Urothelium cell line (cell line): ENCODE results near the gene METTL3.
"Not testable (repeated sequence)": the region's sequence is repeated elsewhere in the genome, so short reads cannot be mapped to it uniquely, and the experiment has no call there.

Experiments
- DNase-seq: peaks from one replicate; pipeline ENCODE4 v3.0.0; 2011; ENCODE audit warnings: low spot score, mixed read lengths
- FAIRE-seq: peaks from 2 replicates; lab custom pipeline; 2011; peaks lifted over from hg19 to GRCh38; lab: Jason Lieb, UNC

The METTL3 gene

GRCh38 chr14:21510735-21511657 is at the start of gene METTL3:
Gene METTL3, minus strand, starts transcription at chr14:21511340. Its CDS starts 117 bp downstream, at chr14:21511223.
- FAIRE-seq: no peak
- DNase-seq: peak; percentile 92

GRCh38 chr14:21558703-21559170 is 47.6 kb upstream of the METTL3 start:
- DNase-seq (no peak), FAIRE-seq (no peak)

DNA sequence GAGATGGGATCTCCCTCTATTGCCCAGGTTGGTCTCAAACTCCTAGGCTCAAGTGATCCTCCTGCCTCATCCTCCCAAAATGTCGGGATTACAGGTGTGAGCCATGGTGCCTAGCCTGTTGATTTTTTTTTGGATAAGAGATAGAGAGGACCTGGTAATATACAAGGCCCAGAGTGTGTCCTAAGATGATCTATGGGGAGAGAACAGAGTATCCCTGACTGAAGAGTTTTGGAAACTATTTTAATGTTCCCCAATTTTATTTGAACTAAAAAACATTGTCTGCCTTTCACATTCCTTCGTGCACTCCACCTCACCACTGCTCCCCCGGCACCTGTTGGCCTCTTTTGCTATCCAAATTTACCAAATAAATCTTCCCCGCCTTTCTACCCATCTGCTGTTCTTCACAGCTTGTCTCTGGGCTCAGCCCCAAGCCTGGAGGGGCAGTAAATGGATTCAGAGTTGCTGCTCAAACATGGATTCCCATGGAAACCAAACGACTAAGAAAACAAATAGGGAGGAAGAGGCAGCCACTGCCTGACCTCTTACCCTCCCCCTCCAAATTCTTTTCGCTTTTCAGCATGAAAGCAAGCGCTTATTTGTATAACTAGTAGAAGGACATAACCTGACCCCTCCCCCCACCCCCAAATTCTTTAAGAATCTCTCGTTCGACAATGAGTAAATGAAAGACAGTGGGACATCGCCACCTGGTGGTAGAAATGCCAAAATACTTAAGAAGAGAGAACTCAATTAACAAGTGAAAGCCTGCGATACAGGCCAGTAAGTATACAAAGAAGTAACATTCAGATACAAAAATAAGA is 46.2 kb upstream of the METTL3 start:
- FAIRE-seq (no peak), DNase-seq (peak; percentile 62)

DNA sequence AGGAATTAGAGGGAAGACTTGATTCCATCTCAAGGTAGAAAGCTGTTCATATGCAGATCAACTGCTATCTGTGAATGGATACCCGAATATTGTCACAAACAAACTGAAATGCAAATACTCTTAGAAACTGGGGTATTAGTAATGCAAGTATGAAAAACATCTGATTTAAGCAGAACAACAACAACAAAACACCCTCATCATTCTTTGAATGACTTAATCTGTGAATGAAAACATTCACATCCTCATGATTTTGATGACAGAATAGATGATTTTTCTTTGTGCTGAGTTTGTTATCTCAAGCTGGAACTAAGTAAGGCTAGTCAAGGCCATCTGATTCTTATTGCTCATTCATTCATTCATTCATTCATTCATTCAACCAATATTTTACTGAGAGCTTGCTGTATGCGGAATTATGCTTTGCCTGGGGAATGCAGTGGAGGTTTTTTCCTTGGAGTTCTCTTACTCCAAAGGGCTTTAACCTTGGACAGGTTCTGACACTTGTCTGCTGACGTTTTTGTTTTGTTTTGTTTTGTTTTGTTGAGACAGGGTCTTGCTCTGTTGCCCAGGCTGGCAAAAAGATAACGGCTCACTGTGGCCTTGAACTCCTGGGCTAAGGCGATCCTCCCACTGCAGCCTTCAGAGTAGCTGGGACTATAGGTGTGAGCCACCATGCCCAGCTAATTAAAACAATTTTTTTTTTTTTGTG is 45.4 kb upstream of the METTL3 start:
- DNase-seq (no peak), FAIRE-seq (no peak)

- DNase-seq: no peak
- no peak for FAIRE-seq
Observed at GRCh38 chr14:21553266-21553665, 42.1 kb upstream of the METTL3 start.

- FAIRE-seq, DNase-seq: not testable (repeated sequence)
Observed at GRCh38 chr14:21544588-21544987, 33.4 kb upstream of the METTL3 start.

DNA sequence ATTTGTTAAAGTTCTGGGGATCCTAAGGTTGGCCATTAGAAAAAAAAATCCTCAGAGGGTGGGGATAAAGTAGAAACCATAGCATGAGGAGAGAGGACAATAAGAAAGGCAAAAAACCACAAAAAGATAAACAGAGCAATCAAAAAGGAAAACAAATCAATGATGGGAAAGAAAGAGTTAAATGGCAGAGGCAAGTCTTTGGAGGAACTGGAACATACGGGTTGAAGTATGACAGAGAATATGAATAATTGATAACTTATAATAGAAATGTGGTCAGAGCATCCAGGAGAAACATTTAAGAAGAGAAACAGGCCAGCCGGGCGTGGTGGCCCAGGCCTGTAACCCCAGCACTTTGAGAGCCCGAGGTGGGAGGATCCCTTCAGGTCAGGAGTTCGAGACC is 32.8 kb upstream of the METTL3 start:
- FAIRE-seq (no peak), DNase-seq (no peak)

DNA sequence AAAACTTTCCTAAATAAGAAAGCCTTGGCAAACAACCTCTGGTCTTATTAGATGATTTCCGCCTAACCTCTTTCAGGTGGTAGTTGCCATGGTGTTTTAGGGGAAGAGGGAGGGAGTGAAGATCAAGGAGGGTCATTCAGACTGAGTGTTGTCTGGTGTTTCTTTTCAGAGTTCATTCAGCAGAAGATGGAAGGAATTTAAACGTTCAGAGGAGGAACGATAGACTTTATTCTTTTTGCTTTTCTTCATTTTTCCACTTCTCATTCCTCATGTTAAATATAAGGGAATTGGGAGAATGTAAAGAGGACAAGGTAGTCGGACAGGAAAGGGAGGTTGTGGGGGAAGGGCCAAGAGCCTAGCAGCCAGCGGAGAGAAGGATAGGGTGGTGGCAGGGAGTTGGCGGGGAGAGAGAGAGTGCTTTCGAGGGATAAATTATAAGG is 32.4 kb upstream of the METTL3 start:
- DNase-seq: no peak
- FAIRE-seq: no peak

DNA sequence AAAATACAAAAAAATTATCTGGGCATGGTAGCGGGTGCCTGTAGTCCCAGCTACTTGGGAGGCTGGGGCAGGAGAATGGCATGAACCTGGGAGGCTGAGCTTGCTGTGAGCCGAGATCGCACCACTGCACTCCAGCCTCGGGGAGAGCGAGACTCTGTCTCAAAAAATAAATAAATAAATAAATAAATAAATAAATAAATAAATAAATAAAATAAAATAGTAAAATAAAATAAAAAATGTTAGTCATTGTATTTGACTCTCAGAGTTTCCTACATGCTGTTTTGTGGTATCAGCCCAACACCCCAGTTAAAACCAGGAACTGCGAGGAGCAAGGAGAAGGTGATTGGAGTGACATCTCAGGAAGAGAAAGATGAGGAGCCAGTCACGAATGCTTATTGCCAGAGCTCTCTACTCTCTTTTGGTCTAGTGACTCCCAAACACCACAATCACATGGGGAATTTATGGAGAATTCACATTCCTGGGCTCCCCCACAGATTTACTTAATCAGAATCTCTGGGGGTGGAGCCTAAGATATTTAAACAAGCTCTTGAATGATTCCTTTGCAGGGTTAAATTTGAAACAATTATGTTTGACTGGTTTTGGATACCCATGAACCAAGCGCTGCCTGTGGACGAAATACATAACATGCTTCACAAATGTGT is 30.4 kb upstream of the METTL3 start:
- DNase-seq: no peak
- no peak for FAIRE-seq

DNA sequence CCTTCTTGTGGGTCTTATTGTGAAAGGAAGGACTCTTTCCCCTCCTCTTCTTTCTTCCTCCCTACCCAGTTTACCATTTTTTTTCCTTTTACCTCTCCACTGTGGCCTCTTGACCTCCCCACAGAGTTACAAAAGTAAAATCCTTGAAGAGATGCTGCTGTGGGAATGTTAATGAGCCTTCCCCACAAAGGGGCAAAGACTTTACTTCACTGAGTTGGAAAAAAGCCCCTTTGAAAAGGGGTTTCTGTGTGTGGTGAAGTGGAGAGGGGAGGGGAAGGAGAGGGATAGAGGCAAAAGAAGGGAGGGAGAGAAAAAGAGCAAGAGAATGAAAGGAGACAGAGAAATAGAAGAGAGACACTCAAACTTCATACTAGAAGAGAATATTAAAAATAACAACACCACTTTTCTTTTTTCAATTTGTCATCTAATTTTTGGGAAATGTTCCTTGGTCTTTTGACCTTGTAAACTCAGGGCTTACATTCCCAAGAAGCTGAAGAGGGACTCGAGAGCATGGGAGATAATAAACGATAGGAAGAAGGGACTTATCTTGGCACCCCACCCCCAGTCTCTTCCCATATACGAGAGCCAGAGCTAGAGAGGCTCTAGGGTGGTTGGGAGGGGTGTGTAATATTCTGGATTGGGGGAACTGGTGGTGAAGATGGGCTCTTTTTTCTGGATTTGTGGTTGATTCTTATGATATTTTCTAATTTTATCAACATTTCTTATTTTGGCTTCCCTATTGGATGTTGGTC is 28.2 kb upstream of the METTL3 start:
- FAIRE-seq (no peak), DNase-seq (no peak)

GRCh38 chr14:21537090-21537424 is 25.9 kb upstream of the METTL3 start:
- no peak for DNase-seq
- no peak for FAIRE-seq

- FAIRE-seq (no peak), DNase-seq (no peak)
Observed at GRCh38 chr14:21536418-21537089, 25.4 kb upstream of the METTL3 start.

DNA sequence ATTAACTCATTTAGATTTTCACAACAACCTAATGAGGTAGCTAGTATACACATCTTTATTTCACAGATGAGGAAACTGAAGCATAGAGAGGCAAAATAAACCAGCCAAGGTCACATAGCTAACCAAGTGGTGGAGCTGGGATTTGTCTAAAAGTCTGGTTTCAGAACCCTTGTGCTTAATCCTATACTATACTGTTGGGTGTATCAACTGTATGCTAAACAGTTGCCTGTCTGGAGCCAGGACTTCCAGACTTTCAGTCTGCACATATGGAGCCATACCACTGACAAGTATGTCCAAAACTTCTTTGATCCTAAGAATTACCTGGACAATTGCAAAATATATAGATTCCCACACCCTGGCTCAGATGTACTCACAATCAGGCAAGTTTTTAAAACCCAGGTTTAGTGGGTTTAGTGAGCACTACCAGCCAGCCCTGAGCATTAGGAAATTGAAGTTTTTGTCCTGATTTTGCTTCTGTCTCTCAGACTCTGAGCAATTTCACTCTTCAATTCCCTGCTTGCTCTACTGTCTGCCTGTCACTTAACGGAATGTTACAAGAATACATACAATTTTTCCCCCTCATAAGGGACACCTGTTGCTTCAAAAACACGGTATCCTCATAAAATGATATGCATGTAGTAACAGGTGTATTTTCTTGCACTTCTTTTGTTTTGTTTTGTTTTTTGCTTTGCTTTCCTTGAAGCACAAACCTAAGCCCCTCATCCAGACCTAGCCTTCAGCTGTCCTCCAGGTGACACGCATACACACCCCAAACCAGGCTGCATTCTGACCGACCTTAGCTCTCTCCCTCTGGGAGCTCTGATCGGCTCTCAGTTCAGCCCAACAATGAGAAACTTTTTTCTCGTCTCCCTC is 24.6 kb upstream of the METTL3 start:
- FAIRE-seq: no peak
- DNase-seq: no peak

DNA sequence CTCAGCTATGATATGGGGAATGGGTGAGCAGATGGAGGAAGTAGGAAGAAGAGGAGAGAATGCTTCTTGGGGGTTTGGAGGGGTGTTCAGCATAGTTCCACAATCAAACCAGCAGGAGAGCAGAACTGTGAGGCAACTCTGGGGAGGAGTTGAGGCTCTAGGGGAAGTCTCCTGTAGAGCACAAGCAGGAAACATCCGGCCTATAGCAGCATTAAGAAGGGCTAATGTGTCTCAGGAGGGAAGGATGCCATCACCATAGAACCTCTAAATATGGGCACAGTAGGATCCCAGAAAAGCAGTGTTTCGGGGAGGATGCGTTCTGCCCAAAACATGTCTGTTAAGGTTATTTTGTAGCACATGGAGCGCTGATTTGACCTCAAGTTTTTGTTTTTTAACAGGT is 23.4 kb upstream of the METTL3 start:
- no peak for DNase-seq
- FAIRE-seq: no peak

GRCh38 chr14:21533294-21533693 is 22.2 kb upstream of the METTL3 start:
- FAIRE-seq (no peak), DNase-seq (no peak)

GRCh38 chr14:21529515-21529914 is 18.4 kb upstream of the METTL3 start:
- no peak for FAIRE-seq
- DNase-seq: no peak

DNA sequence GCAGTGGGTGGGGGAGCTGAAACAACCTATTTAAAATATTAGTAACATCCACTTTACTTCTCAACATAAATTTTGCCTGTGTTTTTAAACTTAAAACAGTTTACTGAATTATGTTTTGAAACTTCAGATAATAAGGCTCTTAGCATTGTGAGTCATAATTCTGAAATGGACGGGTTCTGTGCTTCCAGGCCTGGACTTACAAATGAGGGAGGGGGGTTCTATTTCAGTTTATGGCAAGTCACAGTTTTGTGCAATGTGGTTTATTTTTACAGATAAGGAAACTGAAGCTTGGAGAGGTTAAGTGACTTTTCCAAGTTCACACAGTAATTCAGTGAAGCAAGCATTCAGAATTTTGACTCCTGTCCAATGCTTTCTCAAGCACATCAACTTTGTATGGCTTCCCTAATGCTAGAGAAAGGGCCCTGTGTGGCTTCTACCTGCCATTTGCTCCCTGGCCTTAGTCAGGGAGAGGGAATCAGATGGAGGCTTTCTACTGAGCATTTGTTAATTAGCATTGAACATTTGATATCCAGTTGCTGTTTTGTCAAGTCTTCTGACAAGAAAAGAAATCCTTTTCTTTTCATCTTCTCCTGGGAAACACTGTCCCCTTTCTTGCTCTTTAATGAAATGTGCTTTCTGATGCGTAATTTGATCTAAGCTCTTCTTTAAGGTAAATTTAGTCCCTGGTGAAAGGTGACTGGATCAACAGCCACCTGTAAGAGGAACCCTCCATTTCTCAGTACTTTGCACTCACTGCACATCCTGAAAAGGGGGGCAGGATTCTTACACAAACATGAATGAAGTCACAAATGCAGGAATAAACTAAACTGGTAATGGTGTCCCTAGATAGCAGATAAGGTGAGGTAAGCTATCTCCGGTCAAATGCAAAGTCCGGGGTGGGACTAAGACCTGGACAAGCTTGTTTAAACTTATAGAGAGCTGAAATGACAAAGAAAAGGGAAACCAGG is 17.5 kb upstream of the METTL3 start:
- no peak for DNase-seq
- FAIRE-seq: no peak
